Measurements from ENCODE around the gene ZSCAN20. TPM values are rescaled to one million over a fixed set of nuclear protein-coding genes. Genes with fewer than 3 reads are reported as not detected.

Gene ZSCAN20
- total RNA-seq, 1 experiment from 2014 or later = 0.84 TPM

GRCh38 chr1:33425900-33426299 lies 46.5 kb upstream of the ZSCAN20 start:
- POLR2A ChIA-PET (ENCODE audit: unreplicated experiment) = no interaction called here
- ATAC-seq (no peak), DNase-seq (no peak)
- H3K9me3 ChIP-seq (ENCODE audit: low read length) = no peaks in the 10 kb centered on the region
- no peaks in the 10 kb centered on the region for H3K9me2 ChIP-seq (replicated peaks; ENCODE audit: low read length)
- H4K20me1 ChIP-seq (ENCODE audit: low read length) = peaks cover 23% of the 10 kb centered on the region
- H3K79me2 ChIP-seq (ENCODE audit: low read length) = peaks cover 86% of the 10 kb centered on the region
- intact Hi-C loops (cut with micrococcal nuclease) = no loop called here
- 0 out of 2 replicates have a peak overlapping the region, but pooled peaks have one; percentile 58 for H3K4me2 ChIP-seq (ENCODE audit: low read length)
- H3K9ac ChIP-seq (ENCODE audit: low read length) = no peak overlapping the region
- peaks cover 78% of the 10 kb centered on the region for H3K4me1 ChIP-seq (ENCODE audit: insufficient read depth, low read length)
- CTCF ChIA-PET = no interaction called here
- H3K4me3 ChIP-seq (ENCODE audit: low read length) = no peak overlapping the region
- peaks cover 4% of the 10 kb centered on the region for H3F3A ChIP-seq (ENCODE audit: low read length, unreplicated experiment)
- TF ChIP-seq CTCF (conservative IDR thresholded peaks at IDR 0.05; ENCODE audit: low read depth, low read length) = no peak
- peaks cover 17% of the 10 kb centered on the region for H3K36me3 ChIP-seq (ENCODE audit: low read depth, low read length)
- BruUV-seq (replicated peaks) = no TSS peak
- H3K27ac ChIP-seq (ENCODE audit: low read length) = peak overlapping the region; percentile 93; the same call in 1 of the 2 replicates
- no peaks in the 10 kb centered on the region for H3K27me3 ChIP-seq (ENCODE audit: low read length)
- no peak overlapping the region for H2AFZ ChIP-seq (ENCODE audit: low read length)

- TF ChIP-seq EZH2 (IDR thresholded peaks at IDR 0.05; ENCODE audit: low read length, unreplicated experiment) (no peak), CTCF (conservative IDR thresholded peaks at IDR 0.05; ENCODE audit: low read depth, low read length) (no peak), EZH2phosphoT487 (IDR thresholded peaks at IDR 0.05; ENCODE audit: borderline replicate concordance, low read length) (no peak)
- Histone ChIP-seq H3K9me2 (replicated peaks; ENCODE audit: low read length) (no peaks in the 10 kb centered on the region), H3K4me2 (ENCODE audit: low read length) (peak overlapping the region; percentile 88), H3K27ac (ENCODE audit: low read length) (no peak overlapping the region), H3K4me1 (ENCODE audit: insufficient read depth, low read length) (peaks cover 77% of the 10 kb centered on the region), H3K9ac (ENCODE audit: low read length) (0 out of 2 replicates have a peak overlapping the region, but pooled peaks have one; percentile 87), H3K27me3 (ENCODE audit: low read length) (no peaks in the 10 kb centered on the region), H3K4me3 (ENCODE audit: low read length) (peak overlapping the region; percentile 91), H3K36me3 (ENCODE audit: low read depth, low read length) (peaks cover 17% of the 10 kb centered on the region), H4K20me1 (ENCODE audit: low read length) (peaks cover 23% of the 10 kb centered on the region), H3F3A (ENCODE audit: low read length, unreplicated experiment) (peaks cover 4% of the 10 kb centered on the region), H2AFZ (ENCODE audit: low read length) (no peak overlapping the region), H3K9me3 (ENCODE audit: low read length) (no peaks in the 10 kb centered on the region), H3K79me2 (ENCODE audit: low read length) (peaks cover 83% of the 10 kb centered on the region)
- BruUV-seq (replicated peaks) = no TSS peak
- intact Hi-C loops (cut with micrococcal nuclease) = no loop called here
- ChIA-PET POLR2A (ENCODE audit: unreplicated experiment) (interaction anchor here (0.6 kb wide), 1 partner anchor 8 kb away, joined by 3 read pairs; no protein-coding TSS in a partner anchor), CTCF (no interaction called here)
- ATAC-seq = no peak
- DNase-seq = no peak
Measured at GRCh38 chr1:33426916-33427315, 45.5 kb upstream of the ZSCAN20 start.

GRCh38 chr1:33428661-33429060 lies 43.8 kb upstream of the ZSCAN20 start:
- no peak for DNase-seq
- CTCF ChIA-PET = no interaction called here
- H3K9ac ChIP-seq (ENCODE audit: low read length) = peak overlapping the region; percentile 87

More at GRCh38 chr1:33428661-33429060, 43.8 kb upstream of the ZSCAN20 start:
- H3K4me3 ChIP-seq (ENCODE audit: low read length) = peak overlapping the region; percentile 91
- no peak overlapping the region for H2AFZ ChIP-seq (ENCODE audit: low read length)
- peaks cover 23% of the 10 kb centered on the region for H4K20me1 ChIP-seq (ENCODE audit: low read length)
- BruUV-seq (replicated peaks) = no TSS peak
- no peaks in the 10 kb centered on the region for H3K9me3 ChIP-seq (ENCODE audit: low read length)
- peaks cover 66% of the 10 kb centered on the region for H3K79me2 ChIP-seq (ENCODE audit: low read length)
- TF ChIP-seq CTCF (conservative IDR thresholded peaks at IDR 0.05; ENCODE audit: low read depth, low read length) = no peak
- no peak for TF ChIP-seq EZH2 (IDR thresholded peaks at IDR 0.05; ENCODE audit: low read length, unreplicated experiment)
- TF ChIP-seq EZH2phosphoT487 (IDR thresholded peaks at IDR 0.05; ENCODE audit: borderline replicate concordance, low read length) = no peak
- H3K4me1 ChIP-seq (ENCODE audit: insufficient read depth, low read length) = peaks cover 75% of the 10 kb centered on the region
- H3K4me2 ChIP-seq (ENCODE audit: low read length) = peak overlapping the region; percentile 88
- intact Hi-C loops (cut with micrococcal nuclease) = loop anchor here (1.0 kb wide), 1 partner anchor 45 kb away; no protein-coding TSS in a partner anchor
- peaks cover 12% of the 10 kb centered on the region for H3F3A ChIP-seq (ENCODE audit: low read length, unreplicated experiment)
- peaks cover 17% of the 10 kb centered on the region for H3K36me3 ChIP-seq (ENCODE audit: low read depth, low read length)
- no peaks in the 10 kb centered on the region for H3K9me2 ChIP-seq (replicated peaks; ENCODE audit: low read length)
- peak overlapping the region; percentile 38 for H3K27ac ChIP-seq (ENCODE audit: low read length)
- POLR2A ChIA-PET (ENCODE audit: unreplicated experiment) = interaction anchor here (0.6 kb wide), 1 partner anchor 212 kb away, joined by 3 read pairs; no protein-coding TSS in a partner anchor
- ATAC-seq = no peak
- H3K27me3 ChIP-seq (ENCODE audit: low read length) = no peaks in the 10 kb centered on the region

All from PC-3 (cell line).